ENCODE measurements around the gene TNKS1BP1.

GRCh38 chr11:57358543-57358961, 33.8 kb upstream of the TNKS1BP1 start:
- TF ChIP-seq EZH2phosphoT487 (IDR thresholded peaks at IDR 0.05): no peak
- TF ChIP-seq CTCF (IDR thresholded peaks at IDR 0.05): no peak
